ENCODE results near the gene KCTD3.

Gene KCTD3

GRCh38 chr1:215556996-215557395, 10.1 kb upstream of the KCTD3 start:
- DNase-seq (ENCODE audit: low spot score) = no peak

GRCh38 chr1:215557504-215557903, 9.6 kb upstream of the KCTD3 start:
- DNase-seq (ENCODE audit: low spot score) = no peak

GRCh38 chr1:215557992-215558626, 9.0 kb upstream of the KCTD3 start:
- no peak for DNase-seq (ENCODE audit: low spot score)

GRCh38 chr1:215567491-215568298, 591 bp downstream of the KCTD3 start:
- DNase-seq (ENCODE audit: low spot score) = peak; percentile 67

- DNase-seq (ENCODE audit: low spot score) = peak; percentile 63
These were observed 1.2 kb downstream of the KCTD3 start for GRCh38 chr1:215568299-215568692.

- no peak for DNase-seq (ENCODE audit: low spot score)
These were observed 3.1 kb downstream of the KCTD3 start for GRCh38 chr1:215569986-215570824.

- DNase-seq (ENCODE audit: low spot score) = no peak
These were observed 14.8 kb downstream of the KCTD3 start for GRCh38 chr1:215581896-215582295.

GRCh38 chr1:215583185-215583749, 16.2 kb downstream of the KCTD3 start:
- no peak for DNase-seq (ENCODE audit: low spot score)

GRCh38 chr1:215584389-215584788, 17.3 kb downstream of the KCTD3 start:
- no peak for DNase-seq (ENCODE audit: low spot score)

GRCh38 chr1:215589650-215590435, 22.7 kb downstream of the KCTD3 start:
- no peak for DNase-seq (ENCODE audit: low spot score)

GRCh38 chr1:215590779-215591491, 23.8 kb downstream of the KCTD3 start:
- DNase-seq (ENCODE audit: low spot score) = no peak

- DNase-seq (ENCODE audit: low spot score) = peak; percentile 7
These were observed 27.5 kb downstream of the KCTD3 start for GRCh38 chr1:215594640-215595039.

GRCh38 chr1:215595231-215595630, 28.1 kb downstream of the KCTD3 start:
- DNase-seq (ENCODE audit: low spot score) = no peak

GRCh38 chr1:215597961-215598360, 30.9 kb downstream of the KCTD3 start:
- DNase-seq (ENCODE audit: low spot score) = no peak

- no peak for DNase-seq (ENCODE audit: low spot score)
These were observed 32.4 kb downstream of the KCTD3 start for GRCh38 chr1:215599418-215600074.

GRCh38 chr1:215600258-215600792, 33.2 kb downstream of the KCTD3 start:
- no peak for DNase-seq (ENCODE audit: low spot score)

GRCh38 chr1:215600867-215601266, 33.8 kb downstream of the KCTD3 start:
- no peak for DNase-seq (ENCODE audit: low spot score)

- no peak for DNase-seq (ENCODE audit: low spot score)
These were observed 34.2 kb downstream of the KCTD3 start for GRCh38 chr1:215601276-215601675.

GRCh38 chr1:215603319-215603718, 36.2 kb downstream of the KCTD3 start:
- DNase-seq (ENCODE audit: low spot score) = no peak

- DNase-seq (ENCODE audit: low spot score) = no peak
These were observed 38.0 kb downstream of the KCTD3 start for GRCh38 chr1:215605011-215605621.
